ENCODE results near the gene RCBTB1.
"Not testable (repeated sequence)": the region's sequence is repeated elsewhere in the genome, so short reads cannot be mapped to it uniquely, and the experiment has no call there.

RCBTB1 gene

GRCh38 chr13:49585220-49586157 lies at the start of gene RCBTB1:
Gene RCBTB1, minus strand, starts transcription at chr13:49585558. Its CDS starts 18,279 bp downstream, at chr13:49567279.
- DNase-seq (ENCODE audit: low read depth in 4 of 4, low spot score in 1 of 4): peak; percentile 30 to 62 (median 47)

DNA sequence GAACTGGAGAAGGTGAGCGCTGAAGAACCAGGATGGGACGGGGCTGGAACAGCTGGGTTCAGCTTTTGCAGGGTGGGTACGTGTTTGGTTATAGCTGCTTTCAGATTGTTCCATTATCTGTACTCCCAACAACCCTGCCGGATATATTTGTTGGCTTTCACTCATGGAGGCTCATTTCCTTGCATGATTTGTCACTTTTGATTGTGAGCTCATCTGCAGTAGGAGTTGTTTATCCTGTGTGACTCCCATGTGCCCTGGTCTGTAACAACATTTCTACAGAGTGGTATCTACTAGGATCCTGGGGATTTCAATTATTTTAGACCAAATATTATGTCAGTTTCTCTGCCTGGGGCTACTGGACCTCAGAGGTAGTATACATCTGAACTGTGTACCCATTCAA lies 48.4 kb upstream of the RCBTB1 start:
- no peak for DNase-seq (ENCODE audit: low read depth in 4 of 4, low spot score in 1 of 4)

GRCh38 chr13:49632156-49632555 lies 46.8 kb upstream of the RCBTB1 start:
- no peak for DNase-seq (ENCODE audit: low read depth in 4 of 4, low spot score in 1 of 4)

- DNase-seq (ENCODE audit: low read depth in 4 of 4, low spot score in 1 of 4): no peak
Observed at GRCh38 chr13:49630580-49630979, 45.2 kb upstream of the RCBTB1 start.

- no peak for DNase-seq (ENCODE audit: low read depth in 4 of 4, low spot score in 1 of 4)
Observed at GRCh38 chr13:49629947-49630346, 44.6 kb upstream of the RCBTB1 start.

DNA sequence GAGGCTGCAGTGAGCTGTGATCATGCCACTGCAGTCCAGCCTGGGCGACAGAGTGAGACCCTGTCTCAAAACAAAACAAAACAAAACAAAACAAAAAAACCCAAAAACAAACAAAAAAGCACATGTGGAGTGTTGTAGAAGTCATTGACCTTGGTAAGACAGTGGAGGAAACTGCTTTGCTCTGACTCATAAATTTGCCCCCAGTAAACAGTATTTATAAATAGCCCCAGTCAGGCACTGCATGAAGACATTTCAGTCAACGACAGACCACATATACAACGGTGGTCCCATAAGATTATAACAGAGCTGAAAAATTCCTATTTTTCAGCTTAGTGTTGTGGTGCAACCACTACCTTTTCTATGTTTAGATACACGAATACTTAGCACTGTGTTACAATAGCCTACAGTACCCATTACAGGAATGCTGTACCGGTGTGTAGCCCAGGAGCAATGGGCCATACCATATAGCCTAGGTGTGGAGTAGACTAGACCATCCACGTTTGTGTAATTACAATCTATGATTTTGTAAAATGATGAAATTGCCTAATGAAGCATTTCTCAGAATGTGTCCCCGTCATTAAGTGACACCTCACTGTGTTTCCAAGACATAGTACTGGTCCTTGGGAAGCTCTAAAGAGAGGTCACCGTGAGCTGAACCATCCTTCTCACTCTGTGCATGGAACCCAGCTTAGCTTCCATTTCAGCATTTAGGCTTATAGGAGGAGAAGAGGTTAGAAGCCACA lies 44.0 kb upstream of the RCBTB1 start:
- no peak for DNase-seq (ENCODE audit: low read depth in 4 of 4, low spot score in 1 of 4)

GRCh38 chr13:49627831-49628652 lies 42.7 kb upstream of the RCBTB1 start, which contains the start of gene ARL11:
Gene ARL11, plus strand, starts transcription at chr13:49628507. Its CDS starts 1,941 bp downstream, at chr13:49630448.
- peak in 3 of 4 experiments; percentile 17 to 56 (median 30) for DNase-seq (ENCODE audit: low read depth in 4 of 4, low spot score in 1 of 4)

DNA sequence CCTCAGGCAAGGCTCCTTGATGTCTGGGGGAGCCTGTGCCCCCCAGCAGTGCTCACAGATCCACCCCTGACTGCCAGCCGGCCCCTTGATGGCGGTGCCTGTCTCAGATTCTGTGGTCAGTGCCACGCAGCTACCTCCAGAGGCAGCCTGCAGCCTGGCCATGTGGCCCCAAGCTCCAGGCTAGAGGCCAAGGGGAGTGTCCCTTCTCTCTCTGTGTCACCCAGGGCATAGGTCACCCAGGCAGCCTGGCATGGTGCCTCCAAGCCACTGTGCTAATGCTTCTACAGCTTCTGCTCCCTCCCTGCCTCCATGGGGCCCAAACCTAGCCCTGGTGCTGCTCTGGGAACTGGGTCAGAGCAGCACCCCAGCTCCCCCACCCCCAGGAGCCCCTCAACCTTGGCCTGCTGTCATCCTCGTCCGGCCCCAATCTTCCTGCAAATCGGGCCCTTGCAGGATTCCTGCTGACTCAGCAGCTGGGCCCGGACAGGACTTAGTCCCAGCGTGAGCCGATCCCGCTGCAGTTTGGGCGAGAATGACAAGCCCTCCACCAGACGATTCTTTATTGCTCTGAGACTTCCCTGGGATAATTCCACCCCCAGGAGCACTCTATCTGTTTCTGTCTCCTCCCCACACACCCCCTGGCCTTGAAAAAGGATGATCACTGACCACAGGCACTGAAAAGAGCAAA lies 40.2 kb upstream of the RCBTB1 start:
- DNase-seq (ENCODE audit: low read depth in 4 of 4, low spot score in 1 of 4): no peak

DNA sequence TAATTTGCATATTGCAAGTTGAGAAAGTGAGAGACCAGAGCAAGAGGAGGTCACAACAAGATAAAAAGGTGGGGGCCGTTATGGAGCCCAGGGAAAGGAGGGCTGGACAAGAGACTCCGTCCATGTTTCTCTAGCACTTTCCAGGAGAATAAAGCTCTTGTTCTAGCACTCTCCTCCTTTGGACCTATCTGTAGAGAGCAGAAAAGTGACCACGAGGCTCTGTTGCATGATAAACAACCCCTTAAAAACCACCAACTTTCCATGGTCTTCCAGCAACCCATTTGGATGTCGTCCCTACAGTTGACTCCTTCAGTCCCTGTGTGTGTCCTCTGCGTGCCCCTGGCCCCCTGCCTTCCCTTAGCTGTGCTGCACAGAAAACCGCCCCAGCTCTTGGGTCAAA lies 38.9 kb upstream of the RCBTB1 start:
- DNase-seq (ENCODE audit: low read depth in 4 of 4, low spot score in 1 of 4): no peak

DNA sequence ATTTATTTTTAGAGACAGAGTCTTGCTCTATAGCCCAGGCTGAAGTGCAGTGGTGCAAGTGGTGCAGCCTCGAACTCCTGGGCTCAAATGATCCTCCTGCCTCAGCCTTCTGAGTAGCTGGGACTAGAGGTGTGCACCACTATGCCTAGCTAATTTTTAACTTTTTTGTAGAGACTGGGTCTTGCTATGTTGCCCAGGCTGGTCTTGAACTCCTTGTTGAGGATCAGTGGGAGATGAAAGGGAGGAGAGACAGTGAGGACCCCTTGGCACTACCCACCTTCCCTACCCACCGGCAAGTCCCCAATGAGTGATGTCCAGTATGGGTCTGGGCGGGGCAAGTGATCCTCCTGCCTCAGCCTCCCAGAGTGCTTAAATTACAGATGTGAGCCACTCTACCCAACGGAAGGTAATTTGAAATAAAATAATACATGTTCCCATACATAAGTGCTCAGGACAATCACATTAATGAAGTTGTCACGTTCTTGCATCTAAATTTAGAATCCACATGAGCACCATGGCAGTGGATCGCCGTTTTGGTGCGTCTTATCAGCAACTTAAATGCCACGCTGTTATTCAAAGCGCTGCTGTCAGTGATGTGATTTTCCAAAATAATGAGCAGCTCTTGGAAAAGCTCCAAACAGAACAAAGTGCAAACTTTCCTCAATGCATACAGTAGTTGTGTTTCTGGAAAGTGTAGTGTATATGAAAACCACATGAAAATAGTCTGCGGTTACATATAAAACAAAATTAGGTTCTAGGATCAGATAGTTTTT lies 37.0 kb upstream of the RCBTB1 start:
- no peak for DNase-seq (ENCODE audit: low read depth in 4 of 4, low spot score in 1 of 4)

DNA sequence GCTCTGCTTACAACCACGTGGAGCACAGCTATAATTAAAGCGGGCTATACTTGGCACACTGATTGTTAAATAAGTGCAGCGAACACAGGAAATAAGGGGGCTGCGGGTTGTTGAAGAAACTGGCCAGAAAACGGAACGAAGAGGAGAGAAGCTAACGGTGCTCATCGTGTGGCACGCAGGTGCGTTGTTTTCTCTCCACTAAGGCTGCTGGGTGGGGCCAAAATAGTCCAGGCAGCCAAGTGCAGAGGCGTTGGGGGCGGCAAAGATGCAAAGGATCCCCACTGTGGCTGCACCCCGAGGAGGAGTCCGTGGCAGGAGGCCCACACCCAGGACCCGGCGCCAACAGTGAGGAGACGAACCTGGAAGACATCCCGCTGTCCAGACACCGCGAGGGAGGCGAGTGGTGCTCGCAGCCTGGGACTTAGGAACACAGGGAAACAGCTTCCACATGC lies 34.8 kb upstream of the RCBTB1 start:
- no peak for DNase-seq (ENCODE audit: low read depth in 4 of 4, low spot score in 1 of 4)

- no peak for DNase-seq (ENCODE audit: low read depth in 4 of 4, low spot score in 1 of 4)
Observed at GRCh38 chr13:49616676-49617065, 31.3 kb upstream of the RCBTB1 start.

GRCh38 chr13:49615836-49616675 lies 30.7 kb upstream of the RCBTB1 start:
- DNase-seq (ENCODE audit: low read depth in 4 of 4, low spot score in 1 of 4): no peak

GRCh38 chr13:49612042-49612441 lies 26.7 kb upstream of the RCBTB1 start:
- not testable (repeated sequence) for DNase-seq (ENCODE audit: low read depth in 4 of 4, low spot score in 1 of 4)

- no peak for DNase-seq (ENCODE audit: low read depth in 4 of 4, low spot score in 1 of 4)
Observed at GRCh38 chr13:49610176-49610575, 24.8 kb upstream of the RCBTB1 start.

GRCh38 chr13:49608651-49609331 lies 23.4 kb upstream of the RCBTB1 start:
- DNase-seq (ENCODE audit: low read depth in 4 of 4, low spot score in 1 of 4): no peak

- no peak for DNase-seq (ENCODE audit: low read depth in 4 of 4, low spot score in 1 of 4)
Observed at GRCh38 chr13:49607761-49608160, 22.4 kb upstream of the RCBTB1 start.
